ENCODE measurements around the gene ATP6V0B.

The ATP6V0B gene

DNA sequence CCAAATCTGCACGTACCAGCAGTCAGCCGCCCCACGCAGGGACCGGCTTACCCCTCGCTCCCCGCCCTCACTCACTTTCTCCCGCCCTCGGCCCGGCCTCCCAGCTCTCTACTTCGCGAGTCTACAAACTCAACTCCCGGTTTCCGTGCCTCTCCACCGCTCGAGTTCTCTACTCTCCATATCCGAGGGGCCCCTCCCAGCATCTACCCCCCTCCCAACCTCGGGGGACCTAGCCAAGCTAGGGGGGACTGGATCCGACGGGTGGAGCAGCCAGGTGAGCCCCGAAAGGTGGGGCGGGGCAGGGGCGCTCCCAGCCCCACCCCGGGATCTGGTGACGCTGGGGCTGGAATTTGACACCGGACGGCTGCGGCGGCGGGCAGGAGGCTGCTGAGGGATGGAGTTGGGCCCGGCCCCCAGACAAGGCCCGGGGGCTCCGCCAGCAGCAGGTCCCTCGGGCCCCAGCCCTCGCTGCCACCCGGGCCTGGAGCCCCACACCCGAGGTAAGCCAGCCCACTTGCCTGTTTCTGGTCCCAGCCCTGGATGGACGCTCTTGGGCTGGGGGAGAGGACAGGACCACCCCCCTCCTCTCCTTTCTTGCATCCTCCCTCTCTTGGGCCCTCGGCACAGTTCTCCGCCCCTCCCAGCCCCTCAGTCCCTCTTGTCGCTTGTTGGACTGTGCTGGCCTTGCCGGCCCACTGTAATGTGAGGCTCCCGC is 41.2 kb upstream of the ATP6V0B start, which contains the start of gene ARTN:
Gene ARTN, plus strand, starts transcription at position 416 of the 715 bp plus-strand sequence. CDS start 1,856 bp downstream, outside the sequence.
- no peak for DNase-seq (ENCODE audit: extremely low read depth, low read depth)
- TF ChIP-seq CTCF (IDR thresholded peaks at IDR 0.05; ENCODE audit: low read depth, low read length) = no peak

GRCh38 chr1:43934101-43934985 is 40.4 kb upstream of the ATP6V0B start:
- peak; percentile 91 for TF ChIP-seq CTCF (IDR thresholded peaks at IDR 0.05; ENCODE audit: low read depth, low read length)
- DNase-seq (ENCODE audit: extremely low read depth, low read depth) = no peak

DNA sequence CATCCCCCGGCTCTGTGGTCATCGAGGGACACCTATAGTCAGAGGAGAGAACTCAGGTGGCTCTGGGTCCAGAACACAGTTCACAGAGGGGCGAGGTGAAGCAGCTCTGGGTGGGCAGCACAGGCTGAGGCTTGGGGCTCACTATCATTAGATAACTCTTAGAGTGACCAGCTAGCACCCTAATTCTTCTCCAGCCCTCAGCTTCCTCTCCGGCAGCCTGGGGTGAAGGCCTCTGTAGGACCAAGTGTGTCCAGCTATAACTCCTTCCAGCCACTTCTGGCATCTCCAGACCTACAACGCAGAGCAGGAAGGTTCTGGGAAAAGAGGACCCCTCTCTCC is 39.8 kb upstream of the ATP6V0B start:
- no peak for TF ChIP-seq CTCF (IDR thresholded peaks at IDR 0.05; ENCODE audit: low read depth, low read length)

DNA sequence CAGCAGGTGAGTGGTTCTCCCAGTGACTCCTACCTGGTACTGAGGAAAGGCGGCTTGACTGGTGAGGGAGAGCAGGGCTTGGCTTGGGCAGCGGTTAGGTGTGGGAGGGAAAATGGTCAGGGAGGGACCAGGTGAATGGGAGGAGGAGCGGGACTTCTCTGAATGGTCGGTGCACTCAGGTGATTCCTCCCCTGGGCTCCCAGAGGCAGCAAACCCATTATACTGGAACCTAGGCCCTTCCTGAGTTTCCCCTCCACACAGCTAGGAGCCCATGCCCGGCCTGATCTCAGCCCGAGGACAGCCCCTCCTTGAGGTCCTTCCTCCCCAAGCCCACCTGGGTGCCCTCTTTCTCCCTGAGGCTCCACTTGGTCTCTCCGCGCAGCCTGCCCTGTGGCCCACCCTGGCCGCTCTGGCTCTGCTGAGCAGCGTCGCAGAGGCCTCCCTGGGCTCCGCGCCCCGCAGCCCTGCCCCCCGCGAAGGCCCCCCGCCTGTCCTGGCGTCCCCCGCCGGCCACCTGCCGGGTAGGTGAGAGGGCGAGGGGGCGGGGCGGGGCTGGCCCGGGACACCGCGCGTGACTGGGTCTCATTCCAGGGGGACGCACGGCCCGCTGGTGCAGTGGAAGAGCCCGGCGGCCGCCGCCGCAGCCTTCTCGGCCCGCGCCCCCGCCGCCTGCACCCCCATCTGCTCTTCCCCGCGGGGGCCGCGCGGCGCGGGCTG is 38.9 kb upstream of the ATP6V0B start:
- DNase-seq (ENCODE audit: extremely low read depth, low read depth) = no peak
- no peak for TF ChIP-seq CTCF (IDR thresholded peaks at IDR 0.05; ENCODE audit: low read depth, low read length)

More for the DNA sequence above, 39.8 kb upstream of the ATP6V0B start:
- no peak for DNase-seq (ENCODE audit: extremely low read depth, low read depth)

- TF ChIP-seq CTCF (IDR thresholded peaks at IDR 0.05; ENCODE audit: low read depth, low read length) = no peak; the same call in 1 of the 2 replicates
- no peak for DNase-seq (ENCODE audit: extremely low read depth, low read depth)
Measured at GRCh38 chr1:43936431-43937151, 38.2 kb upstream of the ATP6V0B start.

- TF ChIP-seq CTCF (IDR thresholded peaks at IDR 0.05; ENCODE audit: low read depth, low read length) = no peak
- no peak for DNase-seq (ENCODE audit: extremely low read depth, low read depth)
Measured at GRCh38 chr1:43937179-43937865, 37.4 kb upstream of the ATP6V0B start.

All from AG09319 (cell line).